Fibroblast of mammary gland (primary cell): ENCODE measurements around the gene PCNX1.
"Not testable (repeated sequence)": the region's sequence is repeated elsewhere in the genome, so short reads cannot be mapped to it uniquely, and the experiment has no call there.

Experiments
- DNase-seq: peaks from one replicate; pipeline ENCODE4 v3.0.0-alpha.2; 2010; ENCODE audit warnings: low read depth
- H3K4me3 ChIP-seq: 2 replicates; pipeline ENCODE4 v1.5.1; 2011; ENCODE audit warnings: low read depth, mild to moderate bottlenecking, low read length, moderate library complexity; ENCODE audit not compliant: control insufficient read depth
- CTCF ChIP-seq: conservative IDR thresholded peaks from 2 replicates; pipeline ENCODE4 v1.5.1; 2011; ENCODE audit warnings: low read depth, low read length, inconsistent platforms; ENCODE audit not compliant: control insufficient read depth, insufficient read depth

PCNX1 gene

DNA sequence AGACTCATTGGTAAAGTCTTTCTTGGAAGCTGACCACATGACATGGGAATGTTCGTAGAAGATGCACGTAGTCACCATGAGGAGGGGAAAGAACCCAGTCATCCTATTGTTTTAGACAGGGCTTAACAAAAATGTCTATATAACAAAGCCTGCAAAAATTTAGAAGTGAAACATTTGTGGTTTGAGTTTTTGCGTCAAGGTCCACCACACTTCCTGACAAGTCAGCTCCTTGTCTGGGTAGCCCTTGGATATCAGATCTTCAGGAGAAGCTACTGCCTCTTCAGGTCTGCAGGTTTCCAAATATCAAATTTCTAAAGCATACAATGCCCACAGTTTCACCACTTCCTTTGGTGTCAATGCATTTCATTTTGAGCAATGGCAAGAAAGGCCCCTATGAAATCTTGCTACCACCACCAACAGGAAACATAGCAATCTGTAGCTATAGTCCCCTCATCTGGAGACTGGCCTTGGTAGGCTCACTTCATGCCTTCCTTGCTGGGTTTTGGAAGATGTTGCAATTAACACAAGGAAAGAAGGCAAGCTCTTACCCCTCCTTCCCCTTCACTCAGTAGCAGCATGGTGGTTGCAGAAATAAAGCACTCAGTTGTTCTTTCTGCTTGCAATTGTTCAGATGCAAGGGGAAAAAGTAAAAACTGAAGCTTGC is 235.2 kb downstream of the PCNX1 start:
- no peak overlapping the region for H3K4me3 ChIP-seq
- DNase-seq, result peak; percentile 94
- TF ChIP-seq CTCF, result no peak

DNA sequence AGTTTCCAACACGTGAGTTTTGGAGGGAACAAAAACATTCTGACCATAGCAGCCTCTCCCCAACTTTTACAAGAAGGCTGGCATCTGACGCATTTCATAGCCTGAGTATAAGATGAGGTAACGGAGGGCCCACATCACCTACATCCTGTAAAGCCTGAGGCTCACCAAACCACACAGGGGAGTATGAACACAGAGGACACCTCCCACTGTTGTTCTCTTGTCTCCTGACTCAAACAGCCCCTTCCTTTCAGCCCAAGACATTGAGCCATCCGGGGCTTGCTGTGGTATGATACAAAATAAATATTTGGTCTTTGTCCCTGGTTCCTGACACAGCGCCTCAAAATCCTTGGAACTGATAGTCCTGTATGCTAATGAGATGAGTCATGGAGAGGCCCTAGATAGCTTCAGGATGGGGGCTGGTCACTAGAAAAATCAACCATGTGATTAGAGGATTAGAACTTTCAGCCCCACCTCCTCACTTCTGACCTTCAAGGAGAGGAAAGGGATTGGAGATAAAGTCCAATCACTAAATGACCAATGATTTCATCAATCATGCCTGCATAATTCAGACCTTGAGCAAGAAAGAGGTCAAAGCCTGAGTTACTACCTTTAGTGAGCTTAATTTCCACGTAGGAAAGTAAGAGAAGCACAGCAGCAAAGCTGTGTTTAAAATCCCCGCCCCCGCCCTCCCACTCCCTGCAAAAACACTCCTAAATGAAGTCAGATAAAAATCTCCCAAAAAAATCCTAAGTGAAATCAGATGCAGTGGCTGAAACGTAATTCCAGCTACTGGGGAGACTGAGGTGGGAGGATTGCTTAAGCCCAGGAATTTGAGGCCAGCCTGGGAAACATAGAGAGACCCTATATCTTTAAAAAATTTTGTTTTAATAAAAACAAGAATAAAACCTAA is 236.4 kb downstream of the PCNX1 start:
- peak; percentile 78 for DNase-seq
- no peak overlapping the region for H3K4me3 ChIP-seq
- no peak for TF ChIP-seq CTCF

GRCh38 chr14:71147335-71147734 is 240.1 kb downstream of the PCNX1 start:
- not testable (repeated sequence) for H3K4me3 ChIP-seq

DNA sequence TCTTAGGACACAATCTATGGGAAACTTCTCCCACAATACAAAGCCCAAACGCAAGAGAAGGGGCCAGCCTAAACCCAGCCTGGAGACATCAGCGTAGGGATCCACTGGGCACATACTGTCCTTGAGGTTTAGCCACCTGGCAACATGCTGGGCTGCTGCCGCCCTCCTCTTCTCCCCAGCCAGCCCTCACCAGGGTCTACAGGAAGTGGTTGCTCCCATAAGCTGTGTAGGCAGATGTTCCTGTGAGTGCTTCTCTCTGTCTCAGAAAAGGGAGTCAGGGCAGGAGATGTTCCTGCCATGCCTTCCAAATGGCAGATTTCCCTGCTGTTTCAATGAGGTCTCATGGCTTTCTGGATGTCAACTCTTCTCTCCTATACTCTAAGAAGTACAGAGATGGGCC is 241.4 kb downstream of the PCNX1 start:
- H3K4me3 ChIP-seq, result no peak overlapping the region
- DNase-seq, result no peak
- TF ChIP-seq CTCF, result no peak

More at GRCh38 chr14:71147335-71147734, 240.1 kb downstream of the PCNX1 start:
- DNase-seq, result not testable (repeated sequence)

DNA sequence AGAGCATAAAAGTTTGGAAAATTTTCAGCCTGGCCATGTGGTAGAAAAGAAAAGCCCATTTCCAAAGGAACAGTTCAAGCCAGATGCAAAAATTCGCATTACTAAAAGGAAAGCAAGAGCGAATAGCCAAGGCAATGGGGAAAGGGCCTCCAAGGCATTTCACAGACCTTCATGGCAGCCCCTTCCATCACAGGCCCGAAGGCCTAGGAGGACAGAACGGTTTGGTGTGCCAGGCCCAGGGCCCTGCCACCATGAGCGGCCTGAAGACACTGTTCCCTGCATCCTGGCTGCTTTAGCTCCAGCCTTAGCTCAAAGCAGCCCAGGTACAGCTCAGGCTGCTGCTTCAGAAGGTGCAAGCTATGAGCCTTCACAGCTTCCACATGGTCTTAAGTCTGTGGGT is 243.5 kb downstream of the PCNX1 start:
- no peak for DNase-seq
- no peak for TF ChIP-seq CTCF
- H3K4me3 ChIP-seq, result no peak overlapping the region

DNA sequence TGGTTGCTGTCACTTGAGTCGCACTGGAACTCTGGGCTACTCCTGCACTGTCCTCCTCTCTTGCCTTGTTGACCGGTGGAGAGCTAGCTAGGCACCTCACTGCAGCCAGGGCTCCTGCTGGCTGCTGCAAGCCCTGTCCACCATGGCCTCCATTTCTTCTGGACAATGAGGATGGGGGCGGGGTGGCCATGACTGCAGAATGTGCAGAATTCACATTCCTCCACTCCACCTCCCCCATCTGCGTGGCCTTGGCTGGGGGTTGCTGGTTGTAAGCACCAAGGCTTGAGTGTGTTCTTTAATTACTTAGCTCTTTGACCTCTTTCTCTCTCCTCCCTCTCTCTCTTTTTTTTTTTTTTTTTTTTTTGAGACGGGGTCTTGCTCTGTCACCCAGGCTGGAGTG is 248.5 kb downstream of the PCNX1 start:
- no peak for TF ChIP-seq CTCF
- DNase-seq, result no peak
- H3K4me3 ChIP-seq, result no peak overlapping the region
